NCI-H187 treated with DMSO at 0.1 percent for 48 hours (cell line): ENCODE measurements around the gene BAHCC1.

Experiments
- DNase-seq: peaks from one replicate; lab custom pipeline; 2025; lab: John Stamatoyannopoulos, UW

The BAHCC1 gene

GRCh38 chr17:81386646-81387099, 8.6 kb upstream of the BAHCC1 start:
- no peak for DNase-seq

GRCh38 chr17:81387100-81388090, 7.9 kb upstream of the BAHCC1 start:
- DNase-seq: no peak

- no peak for DNase-seq
Measured at GRCh38 chr17:81388091-81388611, 7.1 kb upstream of the BAHCC1 start.

- DNase-seq: no peak
Measured at GRCh38 chr17:81388612-81389367, 6.5 kb upstream of the BAHCC1 start.

GRCh38 chr17:81389585-81389984, 5.7 kb upstream of the BAHCC1 start:
- no peak for DNase-seq

- no peak for DNase-seq
Measured at GRCh38 chr17:81390029-81390872, 5.0 kb upstream of the BAHCC1 start.

- no peak for DNase-seq
Measured at GRCh38 chr17:81390873-81391255, 4.4 kb upstream of the BAHCC1 start.

- no peak for DNase-seq
Measured at GRCh38 chr17:81391293-81391935, 3.8 kb upstream of the BAHCC1 start.

GRCh38 chr17:81391936-81392908, 3.0 kb upstream of the BAHCC1 start:
- DNase-seq: no peak

- no peak for DNase-seq
Measured at GRCh38 chr17:81392909-81393654, 2.2 kb upstream of the BAHCC1 start.

- peak; percentile 85 for DNase-seq
Measured at GRCh38 chr17:81393684-81394376, 1.4 kb upstream of the BAHCC1 start.

GRCh38 chr17:81394377-81394920, 808 bp upstream of the BAHCC1 start:
- DNase-seq: no peak

- DNase-seq: no peak
Measured at GRCh38 chr17:81395600-81396277, 482 bp downstream of the BAHCC1 start.

- no peak for DNase-seq
Measured at GRCh38 chr17:81396278-81396721, 1.0 kb downstream of the BAHCC1 start.

GRCh38 chr17:81396722-81397313, 1.6 kb downstream of the BAHCC1 start:
- DNase-seq: no peak

GRCh38 chr17:81397314-81398175, 2.3 kb downstream of the BAHCC1 start:
- DNase-seq: no peak
